ENCODE results near the gene SPIN3.

The SPIN3 gene

GRCh38 chrX:56978172-56978571, 17.2 kb downstream of the SPIN3 start:
- DNase-seq = peak; percentile 15
- no peaks in the 10 kb centered on the region for H3K27me3 ChIP-seq
- peak; percentile 57 for TF ChIP-seq CTCF (IDR thresholded peaks at IDR 0.05; ENCODE audit: low read depth, low read length)
- H3K9me3 ChIP-seq = no peaks in the 10 kb centered on the region
- no peak overlapping the region for H3K4me3 ChIP-seq (ENCODE audit: low read depth, low read length)
- H3K36me3 ChIP-seq = peaks cover 16% of the 10 kb centered on the region
- H3K4me1 ChIP-seq = no peaks in the 10 kb centered on the region

GRCh38 chrX:56975611-56976010, 19.7 kb downstream of the SPIN3 start:
- Histone ChIP-seq H3K27me3 (no peaks in the 10 kb centered on the region), H3K9me3 (no peaks in the 10 kb centered on the region), H3K4me3 (ENCODE audit: low read depth, low read length) (no peak overlapping the region), H3K36me3 (peaks cover 16% of the 10 kb centered on the region), H3K4me1 (no peaks in the 10 kb centered on the region)
- no peak for DNase-seq
- TF ChIP-seq CTCF (IDR thresholded peaks at IDR 0.05; ENCODE audit: low read depth, low read length) = no peak

- peaks cover 16% of the 10 kb centered on the region for H3K36me3 ChIP-seq
- no peaks in the 10 kb centered on the region for H3K4me1 ChIP-seq
- no peak for TF ChIP-seq CTCF (IDR thresholded peaks at IDR 0.05; ENCODE audit: low read depth, low read length)
- no peak for DNase-seq
- H3K27me3 ChIP-seq = no peaks in the 10 kb centered on the region
- H3K4me3 ChIP-seq (ENCODE audit: low read depth, low read length) = no peak overlapping the region
- no peaks in the 10 kb centered on the region for H3K9me3 ChIP-seq
Measured at GRCh38 chrX:56974408-56974807, 20.9 kb downstream of the SPIN3 start.

- TF ChIP-seq CTCF (IDR thresholded peaks at IDR 0.05; ENCODE audit: low read depth, low read length) = no peak
- H3K27me3 ChIP-seq = no peaks in the 10 kb centered on the region
- no peak for DNase-seq
- no peak overlapping the region for H3K4me3 ChIP-seq (ENCODE audit: low read depth, low read length)
- no peaks in the 10 kb centered on the region for H3K9me3 ChIP-seq
- no peaks in the 10 kb centered on the region for H3K36me3 ChIP-seq
- H3K4me1 ChIP-seq = no peaks in the 10 kb centered on the region
Measured at GRCh38 chrX:56969559-56969958, 25.8 kb downstream of the SPIN3 start.

- H3K9me3 ChIP-seq = no peaks in the 10 kb centered on the region
- DNase-seq = no peak
- H3K36me3 ChIP-seq = no peaks in the 10 kb centered on the region
- no peaks in the 10 kb centered on the region for H3K4me1 ChIP-seq
- no peaks in the 10 kb centered on the region for H3K27me3 ChIP-seq
- H3K4me3 ChIP-seq (ENCODE audit: low read depth, low read length) = no peak overlapping the region
- no peak for TF ChIP-seq CTCF (IDR thresholded peaks at IDR 0.05; ENCODE audit: low read depth, low read length)
Measured at GRCh38 chrX:56968980-56969379, 26.4 kb downstream of the SPIN3 start.

- no peaks in the 10 kb centered on the region for H3K27me3 ChIP-seq
- no peak for DNase-seq
- no peaks in the 10 kb centered on the region for H3K9me3 ChIP-seq
- H3K36me3 ChIP-seq = no peaks in the 10 kb centered on the region
- TF ChIP-seq CTCF (IDR thresholded peaks at IDR 0.05; ENCODE audit: low read depth, low read length) = no peak
- no peak overlapping the region for H3K4me3 ChIP-seq (ENCODE audit: low read depth, low read length)
- no peaks in the 10 kb centered on the region for H3K4me1 ChIP-seq
Measured at GRCh38 chrX:56963377-56963776, 32.0 kb downstream of the SPIN3 start.
